ENCODE data around the gene ANGPTL1. TPM values are rescaled to one million over a fixed set of nuclear protein-coding genes. Genes with fewer than 3 reads are reported as not detected.

The ANGPTL1 gene
- total RNA-seq, 1 experiment from 2014 or later = not detected

GRCh38 chr1:178847396-178847849 lies 23.5 kb downstream of the ANGPTL1 start:
- no peaks in the 10 kb centered on the region for H3K4me1 Mint-ChIP-seq (ENCODE audit: insufficient read depth, unreplicated experiment)
- no peaks in the 10 kb centered on the region for H3K9me3 Mint-ChIP-seq (ENCODE audit: unreplicated experiment)
- no peak overlapping the region for H3K4me3 Mint-ChIP-seq (ENCODE audit: unreplicated experiment)
- intact Hi-C loops (cut with micrococcal nuclease) = no loop called here
- CTCF ChIA-PET = interaction anchor here (0.6 to 1.1 kb wide), 5 partner anchors 18 to 217 kb away, joined by 3 to 5 read pairs (median 4); no protein-coding TSS in a partner anchor
- no peak overlapping the region for H3K27ac Mint-ChIP-seq (ENCODE audit: low read depth, unreplicated experiment)
- TF ChIP-seq CTCF (IDR thresholded peaks at IDR 0.05; ENCODE audit: unreplicated experiment) = no peak
- no peaks in the 10 kb centered on the region for H3K36me3 Mint-ChIP-seq (ENCODE audit: insufficient read depth, unreplicated experiment)
- POLR2A ChIA-PET = no interaction called here
- BruUV-seq (replicated peaks) = no TSS peak
- no peaks in the 10 kb centered on the region for H3K27me3 Mint-ChIP-seq (ENCODE audit: insufficient read depth, unreplicated experiment)
- peak; percentile 38 for DNase-seq (ENCODE audit: unreplicated experiment)

GRCh38 chr1:178846306-178846705 lies 24.6 kb downstream of the ANGPTL1 start:
- no peak for TF ChIP-seq CTCF (IDR thresholded peaks at IDR 0.05; ENCODE audit: unreplicated experiment)
- Mint-ChIP-seq H3K4me1 (ENCODE audit: insufficient read depth, unreplicated experiment) (no peaks in the 10 kb centered on the region), H3K27ac (ENCODE audit: low read depth, unreplicated experiment) (no peak overlapping the region), H3K4me3 (ENCODE audit: unreplicated experiment) (no peak overlapping the region), H3K9me3 (ENCODE audit: unreplicated experiment) (no peaks in the 10 kb centered on the region), H3K27me3 (ENCODE audit: insufficient read depth, unreplicated experiment) (no peaks in the 10 kb centered on the region), H3K36me3 (ENCODE audit: insufficient read depth, unreplicated experiment) (no peaks in the 10 kb centered on the region)
- no peak for DNase-seq (ENCODE audit: unreplicated experiment)
- CTCF ChIA-PET = interaction anchor here (1.0 to 1.1 kb wide), 4 partner anchors 20 to 156 kb away, joined by 3 to 5 read pairs (median 4); no protein-coding TSS in a partner anchor
- POLR2A ChIA-PET = no interaction called here
- BruUV-seq (replicated peaks) = no TSS peak
- intact Hi-C loops (cut with micrococcal nuclease) = no loop called here

GRCh38 chr1:178844436-178844835 lies 26.4 kb downstream of the ANGPTL1 start:
- no peaks in the 10 kb centered on the region for H3K36me3 Mint-ChIP-seq (ENCODE audit: insufficient read depth, unreplicated experiment)
- no TSS peak for BruUV-seq (replicated peaks)
- no peak for TF ChIP-seq CTCF (IDR thresholded peaks at IDR 0.05; ENCODE audit: unreplicated experiment)
- no peaks in the 10 kb centered on the region for H3K9me3 Mint-ChIP-seq (ENCODE audit: unreplicated experiment)
- no peak overlapping the region for H3K4me3 Mint-ChIP-seq (ENCODE audit: unreplicated experiment)
- no peak for DNase-seq (ENCODE audit: unreplicated experiment)
- ChIA-PET CTCF (interaction anchor here (0.9 to 1.3 kb wide), 3 partner anchors 17 to 158 kb away, joined by 3 to 5 read pairs (median 3); no protein-coding TSS in a partner anchor), POLR2A (no interaction called here)
- H3K4me1 Mint-ChIP-seq (ENCODE audit: insufficient read depth, unreplicated experiment) = no peaks in the 10 kb centered on the region
- intact Hi-C loops (cut with micrococcal nuclease) = no loop called here
- no peak overlapping the region for H3K27ac Mint-ChIP-seq (ENCODE audit: low read depth, unreplicated experiment)
- no peaks in the 10 kb centered on the region for H3K27me3 Mint-ChIP-seq (ENCODE audit: insufficient read depth, unreplicated experiment)

- Mint-ChIP-seq H3K27ac (ENCODE audit: low read depth, unreplicated experiment) (no peak overlapping the region), H3K9me3 (ENCODE audit: unreplicated experiment) (no peaks in the 10 kb centered on the region), H3K4me1 (ENCODE audit: insufficient read depth, unreplicated experiment) (peaks cover under 1% of the 10 kb centered on the region), H3K4me3 (ENCODE audit: unreplicated experiment) (no peak overlapping the region), H3K27me3 (ENCODE audit: insufficient read depth, unreplicated experiment) (no peaks in the 10 kb centered on the region), H3K36me3 (ENCODE audit: insufficient read depth, unreplicated experiment) (peaks cover 4% of the 10 kb centered on the region)
- ChIA-PET CTCF (interaction anchor here (1.0 kb wide), 1 partner anchor 177 kb away, joined by 3 read pairs; no protein-coding TSS in a partner anchor), POLR2A (interaction anchor here (0.7 kb wide), 1 partner anchor 348 kb away, joined by 3 read pairs; no protein-coding TSS in a partner anchor)
- intact Hi-C loops (cut with micrococcal nuclease) = no loop called here
- no peak for DNase-seq (ENCODE audit: unreplicated experiment)
- TF ChIP-seq CTCF (IDR thresholded peaks at IDR 0.05; ENCODE audit: unreplicated experiment) = no peak
- BruUV-seq (replicated peaks) = no TSS peak
These were observed 45.7 kb downstream of the ANGPTL1 start for GRCh38 chr1:178825167-178825566.
